ENCODE data around the gene NGLY1. TPM values are rescaled to one million over a fixed set of nuclear protein-coding genes. Genes with fewer than 3 reads are reported as not detected.

NGLY1 gene
- total RNA-seq, 1 experiment from 2014 or later: 29.4 TPM

DNA sequence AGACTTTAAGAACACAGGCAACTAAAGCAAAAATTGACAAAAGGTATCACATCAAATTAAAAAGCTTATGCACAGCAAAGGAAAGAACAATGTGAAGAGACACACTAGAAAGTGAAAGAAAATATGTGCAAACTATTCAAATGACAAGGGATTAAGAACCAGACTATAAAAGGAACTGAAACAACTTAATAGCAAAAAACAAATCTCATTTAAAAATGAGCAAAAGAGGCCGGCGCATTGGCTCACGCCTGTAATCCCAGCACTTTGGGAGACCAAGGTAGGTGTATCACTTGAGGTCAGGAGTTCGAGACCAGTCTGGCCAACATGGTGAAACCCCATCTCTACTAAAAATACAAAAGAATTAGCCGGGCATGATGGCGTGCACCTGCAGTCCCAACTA is 14.4 kb downstream of the NGLY1 start:
- H3F3A ChIP-seq (ENCODE audit: insufficient read depth, low read depth): no peaks in the 10 kb centered on the region
- no peak overlapping the region for H2AFZ ChIP-seq
- H3K4me1 ChIP-seq (replicated peaks; ENCODE audit: insufficient read depth): no peaks in the 10 kb centered on the region
- H3K4me2 ChIP-seq: no peak overlapping the region
- H3K4me3 ChIP-seq: no peak overlapping the region
- intact Hi-C loops (cut with micrococcal nuclease; ENCODE audit: unreplicated experiment): no loop called here
- no peak overlapping the region for H3K27ac ChIP-seq
- TF ChIP-seq EZH2 (IDR thresholded peaks at IDR 0.05; ENCODE audit: low read depth) (no peak), CTCF (conservative IDR thresholded peaks at IDR 0.05) (no peak)
- 0 out of 2 replicates have a peak, but pooled peaks cover 2% of the 10 kb centered on the region for H3K79me2 ChIP-seq (ENCODE audit: low read depth)
- H3K9me3 ChIP-seq (ENCODE audit: insufficient read depth, low read depth): 0 out of 2 replicates have a peak, but pooled peaks cover 3% of the 10 kb centered on the region
- DNase-seq: no peak
- 0 out of 2 replicates have a peak, but pooled peaks cover 3% of the 10 kb centered on the region for H3K36me3 ChIP-seq (ENCODE audit: low read depth)
- no peaks in the 10 kb centered on the region for H3K9me2 ChIP-seq (ENCODE audit: insufficient read depth)
- no peaks in the 10 kb centered on the region for H4K20me1 ChIP-seq (ENCODE audit: insufficient read depth)
- POLR2A ChIA-PET (ENCODE audit: unreplicated experiment): no interaction called here
- CTCF ChIA-PET: no interaction called here
- no peaks in the 10 kb centered on the region for H3K27me3 ChIP-seq (ENCODE audit: insufficient read depth, low read depth)
- BruUV-seq (replicated peaks): no TSS peak

- Histone ChIP-seq H3K4me2 (no peak overlapping the region), H3K36me3 (ENCODE audit: low read depth) (peaks cover 13% of the 10 kb centered on the region), H3K27ac (no peak overlapping the region), H3K27me3 (ENCODE audit: insufficient read depth, low read depth) (no peaks in the 10 kb centered on the region), H4K20me1 (ENCODE audit: insufficient read depth) (no peaks in the 10 kb centered on the region), H3K79me2 (ENCODE audit: low read depth) (no peaks in the 10 kb centered on the region), H2AFZ (no peak overlapping the region), H3K9me2 (ENCODE audit: insufficient read depth) (no peaks in the 10 kb centered on the region), H3K4me1 (replicated peaks; ENCODE audit: insufficient read depth) (peaks cover 7% of the 10 kb centered on the region), H3F3A (ENCODE audit: insufficient read depth, low read depth) (no peaks in the 10 kb centered on the region), H3K4me3 (no peak overlapping the region), H3K9me3 (ENCODE audit: insufficient read depth, low read depth) (no peaks in the 10 kb centered on the region)
- no TSS peak for BruUV-seq (replicated peaks)
- intact Hi-C loops (cut with micrococcal nuclease; ENCODE audit: unreplicated experiment): no loop called here
- TF ChIP-seq CTCF (conservative IDR thresholded peaks at IDR 0.05): no peak
- no peak for TF ChIP-seq EZH2 (IDR thresholded peaks at IDR 0.05; ENCODE audit: low read depth)
- no peak for DNase-seq
- ChIA-PET CTCF (no interaction called here), POLR2A (ENCODE audit: unreplicated experiment) (no interaction called here)
These were observed 31.5 kb downstream of the NGLY1 start for GRCh38 chr3:25751725-25752124.

- H3F3A ChIP-seq (ENCODE audit: insufficient read depth, low read depth): no peaks in the 10 kb centered on the region
- no peaks in the 10 kb centered on the region for H3K79me2 ChIP-seq (ENCODE audit: low read depth)
- intact Hi-C loops (cut with micrococcal nuclease; ENCODE audit: unreplicated experiment): no loop called here
- H3K9me3 ChIP-seq (ENCODE audit: insufficient read depth, low read depth): no peaks in the 10 kb centered on the region
- H3K4me3 ChIP-seq: no peak overlapping the region
- no peaks in the 10 kb centered on the region for H3K9me2 ChIP-seq (ENCODE audit: insufficient read depth)
- ChIA-PET POLR2A (ENCODE audit: unreplicated experiment) (no interaction called here), CTCF (no interaction called here)
- H3K27ac ChIP-seq: no peak overlapping the region
- TF ChIP-seq CTCF (conservative IDR thresholded peaks at IDR 0.05) (no peak), EZH2 (IDR thresholded peaks at IDR 0.05; ENCODE audit: low read depth) (no peak)
- no peaks in the 10 kb centered on the region for H3K27me3 ChIP-seq (ENCODE audit: insufficient read depth, low read depth)
- no peak for DNase-seq
- no peak overlapping the region for H3K4me2 ChIP-seq
- peaks cover 7% of the 10 kb centered on the region for H3K4me1 ChIP-seq (replicated peaks; ENCODE audit: insufficient read depth)
- no TSS peak for BruUV-seq (replicated peaks)
- no peak overlapping the region for H2AFZ ChIP-seq
- no peaks in the 10 kb centered on the region for H4K20me1 ChIP-seq (ENCODE audit: insufficient read depth)
- H3K36me3 ChIP-seq (ENCODE audit: low read depth): peaks cover 13% of the 10 kb centered on the region
These were observed 32.2 kb downstream of the NGLY1 start for GRCh38 chr3:25751048-25751447.
